GM18867 (cell line): ENCODE results near the gene MPL.

Experiments used
- ATAC-seq: cut with Tn5 transposase; IDR thresholded peaks from one replicate; pipeline ENCODE4 v1.9.1; 2021; ENCODE audit warnings: mild to moderate bottlenecking, moderate library complexity; ENCODE audit not compliant: unreplicated experiment

MPL gene

GRCh38 chr1:43337588-43337987, at the start of gene MPL:
Gene MPL (plus strand): TSS chr1:43337818. CDS start chr1:43337849, 31 bp downstream.
- no peak for ATAC-seq

DNA sequence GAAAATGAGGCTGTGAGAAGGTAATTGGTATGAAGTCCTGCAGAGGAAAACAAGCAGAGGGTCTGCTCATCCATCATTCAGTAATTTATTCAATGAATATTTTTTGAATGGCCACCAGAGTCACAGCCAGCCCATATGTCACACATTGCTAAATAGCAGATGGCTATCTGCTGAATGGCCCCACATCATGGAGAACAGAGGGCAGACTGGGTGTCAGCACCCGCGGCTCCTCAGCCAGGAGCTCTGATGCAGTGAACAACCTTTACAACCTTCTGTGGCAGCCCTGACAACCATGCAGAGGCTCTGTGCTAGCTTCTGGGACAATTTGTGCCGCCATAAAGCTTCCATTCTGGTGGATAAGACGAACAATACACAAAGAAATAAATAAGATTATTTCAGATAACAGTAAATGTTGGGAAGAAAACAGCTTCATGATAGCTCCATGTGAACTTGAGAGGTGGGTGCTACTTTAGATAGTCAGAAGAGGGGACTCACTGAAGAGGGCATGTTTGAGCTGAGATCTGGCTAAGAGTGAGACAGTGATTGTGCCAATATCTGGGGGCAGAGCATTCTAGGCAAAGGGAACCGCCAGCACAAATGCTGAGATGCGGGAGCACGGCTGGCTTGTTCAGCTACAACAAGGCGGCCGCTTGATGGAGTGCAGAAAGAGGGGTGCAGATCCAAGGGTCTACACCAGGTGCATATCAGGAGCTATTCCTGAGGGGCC, 49.4 kb upstream of the MPL start:
- ATAC-seq: no peak

GRCh38 chr1:43288785-43289706, 48.6 kb upstream of the MPL start:
- ATAC-seq: no peak

DNA sequence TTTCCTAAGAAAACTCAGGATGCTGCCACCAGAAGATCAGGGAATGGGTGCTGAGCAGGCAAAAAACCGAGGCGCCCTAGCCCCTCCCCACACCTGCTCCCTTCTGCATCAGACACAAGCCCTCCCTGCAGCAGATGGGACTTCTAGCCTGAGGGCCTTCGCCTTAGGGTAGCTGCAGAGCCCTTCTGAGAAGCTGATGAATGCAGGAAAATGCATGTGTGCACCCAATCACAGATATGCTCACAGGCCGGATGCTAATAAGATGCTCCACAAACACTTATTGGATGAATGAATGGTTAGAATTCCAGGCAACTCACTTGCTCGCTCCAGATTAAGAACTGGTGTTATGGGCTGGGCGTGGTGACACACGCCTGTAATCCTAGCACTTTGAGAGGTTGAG, 45.4 kb upstream of the MPL start:
- no peak for ATAC-seq

DNA sequence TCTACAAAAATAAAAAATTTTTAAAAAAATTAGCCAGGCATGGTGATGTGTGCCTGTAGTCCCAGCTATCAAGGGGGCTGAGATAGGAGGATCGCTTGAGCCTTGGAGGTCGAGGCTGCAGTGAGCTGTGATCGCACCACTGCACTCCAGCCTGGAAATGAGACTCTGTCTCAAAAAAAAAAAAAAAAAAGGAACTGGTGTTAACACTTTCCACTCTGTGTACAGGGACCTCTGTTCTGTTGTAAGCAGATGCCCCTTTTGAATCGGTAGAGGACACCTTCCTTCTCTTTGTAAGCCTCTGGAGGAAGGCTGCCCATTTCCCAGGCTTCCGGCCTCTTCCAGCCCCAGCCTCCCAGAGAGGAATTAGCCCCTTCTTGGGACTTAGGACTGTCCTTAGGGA, 44.9 kb upstream of the MPL start:
- ATAC-seq: no peak

DNA sequence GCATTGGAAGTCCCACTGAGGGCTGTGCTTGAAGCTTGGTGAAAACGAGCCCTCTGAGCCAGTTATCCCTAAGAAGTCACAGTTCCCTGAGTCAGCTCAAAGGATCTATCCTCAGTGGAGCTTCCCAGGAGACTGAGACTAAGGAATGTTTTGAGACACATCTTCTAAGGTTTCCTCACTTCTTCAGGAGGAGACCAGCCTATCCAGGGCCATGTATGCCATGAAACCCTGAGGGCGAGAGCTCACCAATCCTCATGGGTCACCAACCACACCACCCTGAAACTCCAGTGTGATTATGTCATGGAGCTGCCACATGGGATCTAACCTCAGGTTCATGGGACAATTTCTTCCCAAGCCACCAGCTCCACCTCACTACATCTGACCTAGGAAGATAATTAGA, 44.4 kb upstream of the MPL start:
- ATAC-seq: no peak

- no peak for ATAC-seq
Measured at GRCh38 chr1:43293896-43294760, 43.5 kb upstream of the MPL start.

- no peak for ATAC-seq
Measured at GRCh38 chr1:43294761-43295160, 42.9 kb upstream of the MPL start.

DNA sequence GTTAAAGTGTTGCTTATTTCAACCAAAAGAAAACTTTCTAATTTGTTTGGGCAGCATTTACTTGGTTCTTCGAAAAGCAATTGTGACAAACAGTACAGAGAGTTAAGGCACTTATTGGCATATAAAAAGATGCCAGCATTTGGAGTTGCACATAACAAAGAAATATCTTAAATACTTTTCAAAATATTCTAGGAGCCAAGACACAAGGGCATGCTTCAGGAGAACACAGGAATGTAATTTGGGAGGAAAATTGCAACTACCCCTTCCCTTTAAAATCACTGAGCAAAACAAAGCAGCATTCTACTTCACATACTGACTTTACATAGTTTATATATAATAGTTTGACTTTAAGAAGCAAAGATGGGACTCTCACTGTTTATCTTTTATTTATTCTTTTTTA, 41.4 kb upstream of the MPL start:
- ATAC-seq: no peak

- ATAC-seq: no peak
Measured at GRCh38 chr1:43298055-43298454, 39.6 kb upstream of the MPL start.

DNA sequence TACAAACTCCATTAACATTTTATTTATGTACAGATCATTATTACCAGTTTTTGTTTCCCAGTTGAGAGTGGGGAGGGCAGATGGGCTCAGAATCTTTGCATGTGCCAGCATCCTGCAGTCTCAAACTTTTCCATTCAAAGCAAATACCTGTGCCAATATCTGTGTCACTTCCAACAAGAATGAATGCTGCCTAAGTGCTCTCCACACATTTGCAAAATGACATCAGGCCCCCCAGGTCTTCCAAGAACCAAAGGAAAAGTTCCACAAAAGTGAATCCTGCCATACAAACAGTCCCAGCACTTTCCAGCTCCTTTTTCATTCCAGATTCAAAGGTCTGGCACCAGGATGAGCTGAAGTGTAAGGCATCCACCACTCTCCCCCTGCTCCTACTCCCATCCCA, 38.5 kb upstream of the MPL start:
- ATAC-seq: no peak

DNA sequence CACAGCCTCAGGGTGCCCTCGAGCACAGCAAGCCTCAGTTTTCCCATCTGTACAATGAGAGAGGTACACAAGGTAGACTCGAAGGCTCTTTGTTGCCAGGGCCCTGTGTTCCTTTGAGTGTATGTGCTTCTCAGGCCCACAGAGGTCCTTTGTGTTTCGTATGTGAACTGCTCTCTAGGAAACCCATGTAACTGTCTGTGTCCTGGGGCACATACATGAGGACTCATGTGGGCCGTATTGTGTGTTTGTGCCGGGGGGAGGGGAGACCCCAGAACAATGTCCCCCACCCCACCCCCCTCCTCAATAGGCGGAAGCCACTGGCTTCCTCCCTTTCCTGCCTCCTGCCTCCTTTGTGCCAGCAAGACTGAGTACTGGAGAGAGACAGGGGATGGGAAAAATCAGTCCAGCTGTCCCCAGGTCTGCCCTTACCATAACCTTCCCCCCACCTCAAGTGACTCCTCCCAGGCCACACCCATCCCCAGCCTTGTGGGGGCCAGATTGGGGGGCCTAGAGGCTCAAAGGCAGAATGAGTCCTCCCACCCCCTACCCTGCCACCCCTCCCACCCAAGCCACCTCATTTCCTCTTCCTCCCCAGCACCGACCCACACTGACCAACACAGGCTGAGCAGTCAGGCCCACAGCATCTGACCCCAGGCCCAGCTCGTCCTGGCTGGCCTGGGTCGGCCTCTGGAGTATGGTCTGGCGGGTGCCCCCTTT, 37.1 kb upstream of the MPL start, which contains the start of gene TIE1:
Gene TIE1, plus strand, starts transcription at position 605 of the 717 bp plus-strand sequence. Its CDS starts 90 bp downstream, at position 695.
- ATAC-seq: no peak

GRCh38 chr1:43302201-43302600, 35.4 kb upstream of the MPL start:
- no peak for ATAC-seq

GRCh38 chr1:43302721-43303470, 34.7 kb upstream of the MPL start:
- no peak for ATAC-seq

DNA sequence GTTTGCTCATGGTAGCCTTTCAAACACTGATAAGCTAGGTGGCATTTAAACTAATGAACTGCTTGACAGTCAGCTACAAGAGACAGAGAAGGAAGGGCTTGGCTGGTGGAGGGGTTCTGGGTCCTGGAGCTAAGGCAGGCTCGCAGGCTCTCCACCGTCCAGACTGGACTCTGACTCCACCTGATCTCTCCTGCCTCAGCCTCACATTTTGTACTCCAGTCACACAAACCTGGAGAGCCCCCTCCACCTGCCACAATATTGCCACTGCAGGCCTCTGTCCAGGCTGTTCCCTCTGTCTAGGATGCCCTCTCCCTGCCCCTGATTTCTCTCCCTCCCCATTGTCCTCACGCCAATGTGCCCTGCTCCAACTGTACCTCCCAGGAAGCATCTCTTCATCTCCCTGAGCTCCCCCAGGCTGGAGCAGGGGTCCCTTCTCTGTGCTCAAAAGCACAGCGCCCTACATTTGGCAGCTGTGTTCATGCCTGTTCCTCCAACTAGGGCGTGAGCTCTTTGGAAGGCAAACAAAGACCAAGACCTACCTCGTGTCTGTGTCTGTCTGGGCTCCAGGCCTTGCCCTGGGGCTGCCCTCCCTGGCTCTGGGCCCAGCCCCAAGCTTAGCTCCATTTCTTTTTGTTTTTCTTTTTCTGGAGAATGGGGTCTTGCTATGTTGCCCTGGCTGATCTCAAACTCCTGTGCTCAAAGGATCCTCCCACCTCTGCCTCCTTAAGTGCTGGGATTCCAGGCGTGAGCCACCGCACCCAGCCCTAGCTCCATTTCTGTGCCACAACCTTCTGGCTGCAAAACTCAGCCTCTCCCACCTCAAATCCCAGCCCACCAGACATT, 33.9 kb upstream of the MPL start:
- ATAC-seq: no peak

DNA sequence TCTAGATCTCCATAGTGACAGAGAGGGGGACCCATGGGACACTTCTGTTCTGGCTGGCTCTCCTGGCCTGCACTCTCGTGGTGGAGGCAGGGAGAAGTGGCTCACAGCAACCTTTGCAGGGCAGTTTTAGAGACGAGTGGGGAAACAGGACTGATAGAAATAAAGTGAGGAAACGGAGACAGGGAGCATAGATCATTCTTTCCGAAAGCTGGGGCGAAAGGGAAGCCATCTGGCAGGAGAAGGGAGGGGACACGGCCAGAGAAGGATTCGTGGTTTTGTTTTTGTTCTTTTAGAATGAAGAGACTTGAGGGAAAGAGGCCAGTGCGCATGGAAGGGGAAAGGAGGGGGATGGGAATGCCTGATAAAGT, 33.3 kb upstream of the MPL start:
- no peak for ATAC-seq

DNA sequence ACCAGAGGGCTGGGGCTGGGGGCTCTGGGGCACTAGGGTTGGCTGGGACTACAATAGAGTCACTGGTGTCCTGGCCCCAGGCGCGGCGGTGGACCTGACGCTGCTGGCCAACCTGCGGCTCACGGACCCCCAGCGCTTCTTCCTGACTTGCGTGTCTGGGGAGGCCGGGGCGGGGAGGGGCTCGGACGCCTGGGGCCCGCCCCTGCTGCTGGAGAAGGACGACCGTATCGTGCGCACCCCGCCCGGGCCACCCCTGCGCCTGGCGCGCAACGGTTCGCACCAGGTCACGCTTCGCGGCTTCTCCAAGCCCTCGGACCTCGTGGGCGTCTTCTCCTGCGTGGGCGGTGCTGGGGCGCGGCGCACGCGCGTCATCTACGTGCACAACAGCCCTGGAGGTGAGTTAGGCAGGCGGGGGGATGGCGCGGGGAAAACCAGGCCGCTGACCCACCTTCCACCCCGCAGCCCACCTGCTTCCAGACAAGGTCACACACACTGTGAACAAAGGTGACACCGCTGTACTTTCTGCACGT, 32.8 kb upstream of the MPL start:
- ATAC-seq: no peak

DNA sequence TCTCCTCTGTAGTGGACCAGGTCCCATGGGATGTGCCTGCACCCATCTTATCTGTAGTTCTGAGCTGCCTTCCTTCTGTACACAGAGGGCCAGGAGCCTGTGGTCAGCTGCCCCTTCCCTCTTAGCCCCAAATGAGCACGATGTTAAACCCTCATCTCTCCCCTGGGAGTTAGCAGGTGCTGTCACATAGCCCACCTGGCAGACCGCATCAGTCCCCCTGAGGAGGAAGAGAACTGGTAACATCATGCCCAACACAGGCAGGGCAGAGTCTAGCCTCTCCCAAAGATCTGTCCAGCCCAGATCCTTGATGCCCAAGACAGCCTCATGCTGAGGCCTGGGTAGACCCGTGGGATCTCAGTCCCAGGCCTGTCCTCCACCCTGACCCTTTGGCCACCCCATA, 32.2 kb upstream of the MPL start:
- ATAC-seq: no peak
